ENCODE results near the gene BHMT2. TPM values are rescaled to one million over a fixed set of nuclear protein-coding genes. Genes with fewer than 3 reads are reported as not detected.

BHMT2 gene
- total RNA-seq, 1 donor from 2014 or later = 4.2 TPM

DNA sequence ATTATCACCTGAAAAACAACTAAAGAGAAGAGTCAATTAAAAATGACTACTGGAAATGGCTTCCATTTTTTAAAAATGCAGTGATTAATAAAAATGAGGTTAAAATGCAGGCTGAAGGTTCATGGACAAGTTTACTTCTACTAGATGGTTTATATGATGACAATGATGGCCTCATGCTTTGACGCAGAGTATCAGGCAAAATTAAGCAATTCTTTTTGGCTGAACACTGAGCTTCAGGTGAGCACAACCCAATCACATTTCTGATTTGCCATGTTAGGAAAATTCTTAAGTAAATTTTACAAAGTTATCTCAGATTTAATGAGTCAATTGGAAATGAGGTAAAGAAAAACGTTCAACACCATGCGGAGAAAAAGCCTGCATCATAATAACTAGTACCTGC is 22.4 kb upstream of the BHMT2 start:
- Histone ChIP-seq H3K36me3 (no peaks in the 10 kb centered on the region), H3K4me3 (no peak overlapping the region), H3K9me3 (no peaks in the 10 kb centered on the region), H3K27ac (no peak overlapping the region), H3K27me3 (no peaks in the 10 kb centered on the region), H3K4me1 (no peaks in the 10 kb centered on the region)
- DNase-seq (ENCODE audit: extremely low spot score in 2 of 2) = no peak
- TF ChIP-seq POLR2A (IDR thresholded peaks at IDR 0.05) (no peak), POLR2AphosphoS5 (IDR thresholded peaks at IDR 0.05; ENCODE audit: insufficient read depth in 1 of 2, low read depth in 1 of 2) (no peak)
- TF ChIP-seq, protein P1, sequence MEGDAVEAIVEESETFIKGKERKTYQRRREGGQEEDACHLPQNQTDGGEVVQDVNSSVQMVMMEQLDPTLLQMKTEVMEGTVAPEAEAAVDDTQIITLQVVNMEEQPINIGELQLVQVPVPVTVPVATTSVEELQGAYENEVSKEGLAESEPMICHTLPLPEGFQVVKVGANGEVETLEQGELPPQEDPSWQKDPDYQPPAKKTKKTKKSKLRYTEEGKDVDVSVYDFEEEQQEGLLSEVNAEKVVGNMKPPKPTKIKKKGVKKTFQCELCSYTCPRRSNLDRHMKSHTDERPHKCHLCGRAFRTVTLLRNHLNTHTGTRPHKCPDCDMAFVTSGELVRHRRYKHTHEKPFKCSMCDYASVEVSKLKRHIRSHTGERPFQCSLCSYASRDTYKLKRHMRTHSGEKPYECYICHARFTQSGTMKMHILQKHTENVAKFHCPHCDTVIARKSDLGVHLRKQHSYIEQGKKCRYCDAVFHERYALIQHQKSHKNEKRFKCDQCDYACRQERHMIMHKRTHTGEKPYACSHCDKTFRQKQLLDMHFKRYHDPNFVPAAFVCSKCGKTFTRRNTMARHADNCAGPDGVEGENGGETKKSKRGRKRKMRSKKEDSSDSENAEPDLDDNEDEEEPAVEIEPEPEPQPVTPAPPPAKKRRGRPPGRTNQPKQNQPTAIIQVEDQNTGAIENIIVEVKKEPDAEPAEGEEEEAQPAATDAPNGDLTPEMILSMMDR (IDR thresholded peaks at IDR 0.05) = no peak
- intact Hi-C loops (cut with DNase I) = no loop called here

DNA sequence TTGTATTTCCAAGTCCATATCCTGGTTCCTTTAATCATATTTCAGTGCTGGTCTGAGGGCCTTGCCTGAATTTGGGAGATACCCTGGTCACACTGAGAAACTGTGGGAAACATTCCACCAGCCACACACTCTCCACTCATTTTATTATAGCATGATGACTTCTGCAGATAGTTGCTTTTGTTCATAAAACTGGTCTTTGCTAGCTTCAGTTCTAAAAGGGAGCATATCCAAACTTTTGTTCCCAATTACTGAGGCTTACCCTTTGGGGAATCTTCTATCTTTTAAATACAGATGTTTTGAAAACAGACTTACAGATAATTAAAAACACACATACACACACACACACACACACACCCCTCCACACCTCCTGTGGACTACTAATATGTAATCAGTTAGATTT is 21.1 kb upstream of the BHMT2 start:
- TF ChIP-seq POLR2AphosphoS5 (IDR thresholded peaks at IDR 0.05; ENCODE audit: insufficient read depth in 1 of 2, low read depth in 1 of 2) (no peak), POLR2A (IDR thresholded peaks at IDR 0.05) (no peak)
- TF ChIP-seq, protein P1 (IDR thresholded peaks at IDR 0.05) = no peak
- H3K4me3 ChIP-seq = no peak overlapping the region
- intact Hi-C loops (cut with DNase I) = no loop called here
- H3K27me3 ChIP-seq = no peaks in the 10 kb centered on the region
- no peak overlapping the region for H3K27ac ChIP-seq
- H3K4me1 ChIP-seq = no peaks in the 10 kb centered on the region
- H3K36me3 ChIP-seq = no peaks in the 10 kb centered on the region
- no peak for DNase-seq (ENCODE audit: extremely low spot score in 2 of 2)
- H3K9me3 ChIP-seq = no peaks in the 10 kb centered on the region

DNA sequence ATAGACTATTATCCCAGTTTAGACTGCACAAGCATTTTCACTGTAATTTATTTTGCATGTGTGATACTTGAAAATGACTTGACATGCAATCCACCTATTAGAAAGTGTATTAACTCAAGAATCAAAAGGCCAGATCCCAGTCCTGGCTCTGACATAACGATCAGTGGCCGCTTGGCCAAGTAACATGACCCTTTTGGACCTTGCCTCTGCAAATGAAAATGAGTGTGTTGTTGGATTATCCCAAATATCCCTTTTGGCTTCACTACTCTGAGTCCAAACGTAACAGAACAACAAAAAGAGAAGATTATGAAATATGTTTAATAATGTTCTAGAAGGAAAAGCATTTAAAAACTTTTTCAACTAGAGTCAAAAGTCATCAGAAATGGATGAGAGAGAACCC is 19.1 kb upstream of the BHMT2 start:
- Histone ChIP-seq H3K27ac (no peak overlapping the region), H3K4me3 (no peak overlapping the region), H3K36me3 (no peaks in the 10 kb centered on the region), H3K4me1 (no peaks in the 10 kb centered on the region), H3K9me3 (no peaks in the 10 kb centered on the region), H3K27me3 (no peaks in the 10 kb centered on the region)
- intact Hi-C loops (cut with DNase I) = no loop called here
- TF ChIP-seq, protein P1 (IDR thresholded peaks at IDR 0.05) = no peak
- no peak for TF ChIP-seq POLR2AphosphoS5 (IDR thresholded peaks at IDR 0.05; ENCODE audit: insufficient read depth in 1 of 2, low read depth in 1 of 2)
- no peak for TF ChIP-seq POLR2A (IDR thresholded peaks at IDR 0.05)
- DNase-seq (ENCODE audit: extremely low spot score in 2 of 2) = no peak

DNA sequence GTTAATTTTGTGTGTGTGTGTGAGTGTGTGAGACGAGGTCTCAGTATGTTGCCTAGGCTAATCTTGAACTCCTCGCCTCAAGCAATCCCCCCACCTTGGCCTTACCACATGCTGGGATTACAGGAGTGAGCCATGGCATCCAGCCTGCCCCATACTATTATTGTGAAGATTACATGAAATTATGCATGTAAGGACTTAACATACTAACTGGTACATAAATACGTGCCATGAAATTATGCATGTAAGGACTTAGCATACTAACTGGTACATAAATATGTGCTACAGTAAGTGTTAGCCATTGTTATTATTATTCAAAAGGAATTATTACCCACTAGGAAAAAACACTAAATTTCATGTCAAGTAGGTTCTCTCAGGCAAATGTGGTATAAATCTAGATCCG is 16.2 kb upstream of the BHMT2 start:
- Histone ChIP-seq H3K4me3 (no peak overlapping the region), H3K27me3 (no peaks in the 10 kb centered on the region), H3K27ac (no peak overlapping the region), H3K4me1 (no peaks in the 10 kb centered on the region), H3K9me3 (no peaks in the 10 kb centered on the region), H3K36me3 (no peaks in the 10 kb centered on the region)
- TF ChIP-seq POLR2AphosphoS5 (IDR thresholded peaks at IDR 0.05; ENCODE audit: insufficient read depth in 1 of 2, low read depth in 1 of 2) = no peak
- no peak for TF ChIP-seq POLR2A (IDR thresholded peaks at IDR 0.05)
- TF ChIP-seq, protein P1 (IDR thresholded peaks at IDR 0.05) = no peak
- intact Hi-C loops (cut with DNase I) = no loop called here
- DNase-seq (ENCODE audit: extremely low spot score in 2 of 2) = no peak

DNA sequence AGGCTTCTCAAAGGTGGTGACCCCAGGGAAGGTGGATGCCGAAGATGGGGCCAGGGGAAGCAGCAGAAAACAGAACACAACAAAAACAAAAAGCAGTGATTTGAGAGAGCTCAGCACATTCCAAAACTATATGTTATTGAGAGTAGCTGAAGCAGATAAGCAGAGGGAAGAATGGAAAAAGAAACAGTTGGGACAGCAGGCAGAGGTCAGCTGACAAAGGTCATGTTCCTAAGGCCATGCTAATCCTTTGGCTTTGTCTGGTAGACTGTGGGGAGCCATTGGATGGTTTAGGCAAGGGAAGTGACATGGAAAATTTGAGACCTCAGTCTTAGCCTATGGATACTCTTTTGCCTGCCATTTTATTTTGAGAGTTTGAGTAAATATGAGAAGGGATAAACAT is 14.6 kb upstream of the BHMT2 start:
- Histone ChIP-seq H3K27ac (no peak overlapping the region), H3K9me3 (no peaks in the 10 kb centered on the region), H3K4me1 (no peaks in the 10 kb centered on the region), H3K36me3 (no peaks in the 10 kb centered on the region), H3K4me3 (no peak overlapping the region), H3K27me3 (no peaks in the 10 kb centered on the region)
- TF ChIP-seq POLR2A (IDR thresholded peaks at IDR 0.05) = no peak
- TF ChIP-seq, protein P1 (IDR thresholded peaks at IDR 0.05) = no peak
- TF ChIP-seq POLR2AphosphoS5 (IDR thresholded peaks at IDR 0.05; ENCODE audit: insufficient read depth in 1 of 2, low read depth in 1 of 2) = no peak
- DNase-seq (ENCODE audit: extremely low spot score in 2 of 2) = no peak
- intact Hi-C loops (cut with DNase I) = no loop called here

Measured in vagina (tissue), 2 donors.